ENCODE data around the gene CARD14.

CARD14 gene

GRCh38 chr17:80204626-80205468, 35.0 kb downstream of the CARD14 start:
- DNase-seq = no peak
- intact Hi-C loops (cut with DNase I) = no loop called here

DNA sequence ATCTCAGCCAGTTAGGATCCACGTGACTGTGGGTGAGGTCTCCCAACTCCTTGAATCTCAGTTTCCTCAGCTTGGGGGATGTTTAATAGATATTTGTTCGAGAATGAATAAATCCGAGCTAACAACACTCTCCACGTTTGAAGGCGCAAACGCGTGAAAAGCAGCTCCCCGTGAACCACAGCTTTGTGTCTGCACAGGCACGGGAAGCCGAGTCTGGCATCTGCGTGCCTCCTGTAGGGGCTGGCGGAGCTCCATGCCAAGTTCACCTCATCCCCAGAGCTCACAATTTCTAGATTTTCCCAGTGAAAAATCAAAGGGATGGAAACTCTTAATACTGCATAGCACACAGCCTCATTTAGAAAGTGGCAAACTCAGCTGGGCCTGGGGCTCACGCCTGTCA, 36.0 kb downstream of the CARD14 start:
- no peak for DNase-seq
- intact Hi-C loops (cut with DNase I) = no loop called here

GRCh38 chr17:80208050-80208449, 38.2 kb downstream of the CARD14 start:
- intact Hi-C loops (cut with DNase I) = no loop called here

DNA sequence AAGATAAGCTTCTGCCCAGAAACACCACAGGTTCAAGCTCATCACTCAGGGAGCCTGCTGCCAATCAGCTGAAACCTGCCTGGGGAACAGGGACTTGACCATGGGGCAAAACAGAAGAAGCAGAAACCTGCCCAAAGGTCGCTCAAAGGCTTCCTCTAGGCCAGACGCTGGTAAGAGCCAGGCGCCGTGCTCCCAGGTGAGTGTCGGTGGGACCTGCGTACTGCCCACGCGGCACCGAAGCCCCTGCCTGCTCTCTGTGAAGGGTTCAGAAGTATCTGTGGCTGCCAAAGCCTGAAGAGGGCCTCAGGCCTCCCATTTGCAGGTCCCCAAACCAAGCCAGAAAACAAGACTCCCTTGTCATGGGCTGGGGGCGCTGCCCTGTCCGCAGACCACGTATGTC, 39.9 kb downstream of the CARD14 start:
- DNase-seq = no peak
- intact Hi-C loops (cut with DNase I) = no loop called here

More at GRCh38 chr17:80208050-80208449, 38.2 kb downstream of the CARD14 start:
- DNase-seq = no peak

- DNase-seq = no peak
- intact Hi-C loops (cut with DNase I) = no loop called here
Observed at GRCh38 chr17:80210348-80211108, 40.7 kb downstream of the CARD14 start.

- intact Hi-C loops (cut with DNase I) = no loop called here
- no peak for DNase-seq
Observed at GRCh38 chr17:80212109-80212508, 42.3 kb downstream of the CARD14 start.

DNA sequence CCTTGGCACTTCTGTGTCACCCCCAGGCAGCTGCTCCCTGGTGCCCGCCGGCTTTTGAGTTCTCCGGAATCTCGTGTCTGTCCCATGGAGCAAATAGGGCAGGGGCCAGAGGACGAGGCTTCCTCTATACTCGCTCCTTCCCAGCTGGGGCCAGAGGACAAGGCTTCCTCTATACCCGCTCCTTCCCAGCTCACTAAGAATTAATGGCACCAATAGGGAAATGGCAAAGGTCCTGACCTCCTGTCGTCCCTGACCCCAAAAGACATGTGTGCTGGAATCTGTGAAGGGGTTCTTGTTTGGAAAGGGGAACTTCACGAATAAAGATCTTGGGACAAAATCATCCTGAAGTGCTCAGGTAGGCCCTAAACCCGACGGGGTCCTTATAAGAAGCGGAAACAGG, 42.7 kb downstream of the CARD14 start:
- intact Hi-C loops (cut with DNase I) = no loop called here
- no peak for DNase-seq

DNA sequence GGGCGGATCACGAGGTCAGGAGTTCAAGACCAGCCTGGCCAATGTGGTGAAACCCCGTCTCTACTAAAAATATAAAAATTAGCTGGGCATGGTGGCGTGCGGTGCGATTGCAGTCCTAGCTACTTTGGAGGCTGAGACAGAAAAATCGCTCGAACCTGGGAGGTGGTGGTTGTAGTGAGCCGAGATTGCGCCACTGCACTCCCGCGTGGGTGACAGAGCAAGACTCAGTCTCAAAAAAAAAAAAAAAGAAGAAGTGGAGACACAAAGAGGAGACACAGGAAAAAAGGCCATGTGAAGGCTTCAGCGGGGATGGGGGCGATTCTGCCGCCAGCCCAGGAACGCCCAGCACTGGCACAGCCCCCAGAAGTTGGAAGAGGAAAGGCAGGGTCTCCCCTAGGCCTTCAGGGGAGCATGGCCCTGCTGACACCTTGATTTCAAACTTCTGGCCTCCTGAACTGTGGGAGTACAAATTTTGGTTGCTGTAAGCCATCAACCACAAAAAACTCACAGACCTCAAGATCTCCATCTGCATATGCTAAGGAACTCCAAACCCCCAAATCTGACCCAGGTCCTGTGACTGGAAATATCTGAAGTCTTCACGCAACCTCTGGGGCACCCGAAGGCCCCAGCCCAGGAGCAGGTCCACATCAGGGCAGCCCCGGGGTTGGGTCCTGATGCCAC, 43.3 kb downstream of the CARD14 start:
- intact Hi-C loops (cut with DNase I) = no loop called here
- DNase-seq = no peak

- intact Hi-C loops (cut with DNase I) = no loop called here
- DNase-seq = no peak
Observed at GRCh38 chr17:80213643-80213975, 43.8 kb downstream of the CARD14 start.

GRCh38 chr17:80214012-80214877, 44.4 kb downstream of the CARD14 start:
- DNase-seq = no peak
- intact Hi-C loops (cut with DNase I) = no loop called here

DNA sequence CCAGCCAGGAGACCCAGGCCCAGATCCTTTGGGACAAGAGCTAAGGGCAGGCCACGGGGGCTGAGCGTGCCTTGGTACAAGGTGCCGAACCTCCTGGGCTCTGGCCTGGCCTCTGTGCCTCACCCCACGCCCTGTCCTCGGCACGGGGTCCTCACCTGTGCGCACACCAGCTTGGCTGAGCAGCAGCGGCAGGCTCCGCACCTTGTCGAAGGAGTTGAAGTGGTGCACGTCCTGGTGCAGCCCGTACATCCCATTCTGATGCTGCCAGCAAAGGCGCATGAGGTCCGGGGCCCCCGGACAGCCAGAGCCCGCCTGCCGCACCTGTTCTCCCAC, 45.0 kb downstream of the CARD14 start:
- no peak for DNase-seq
- intact Hi-C loops (cut with DNase I) = no loop called here

DNA sequence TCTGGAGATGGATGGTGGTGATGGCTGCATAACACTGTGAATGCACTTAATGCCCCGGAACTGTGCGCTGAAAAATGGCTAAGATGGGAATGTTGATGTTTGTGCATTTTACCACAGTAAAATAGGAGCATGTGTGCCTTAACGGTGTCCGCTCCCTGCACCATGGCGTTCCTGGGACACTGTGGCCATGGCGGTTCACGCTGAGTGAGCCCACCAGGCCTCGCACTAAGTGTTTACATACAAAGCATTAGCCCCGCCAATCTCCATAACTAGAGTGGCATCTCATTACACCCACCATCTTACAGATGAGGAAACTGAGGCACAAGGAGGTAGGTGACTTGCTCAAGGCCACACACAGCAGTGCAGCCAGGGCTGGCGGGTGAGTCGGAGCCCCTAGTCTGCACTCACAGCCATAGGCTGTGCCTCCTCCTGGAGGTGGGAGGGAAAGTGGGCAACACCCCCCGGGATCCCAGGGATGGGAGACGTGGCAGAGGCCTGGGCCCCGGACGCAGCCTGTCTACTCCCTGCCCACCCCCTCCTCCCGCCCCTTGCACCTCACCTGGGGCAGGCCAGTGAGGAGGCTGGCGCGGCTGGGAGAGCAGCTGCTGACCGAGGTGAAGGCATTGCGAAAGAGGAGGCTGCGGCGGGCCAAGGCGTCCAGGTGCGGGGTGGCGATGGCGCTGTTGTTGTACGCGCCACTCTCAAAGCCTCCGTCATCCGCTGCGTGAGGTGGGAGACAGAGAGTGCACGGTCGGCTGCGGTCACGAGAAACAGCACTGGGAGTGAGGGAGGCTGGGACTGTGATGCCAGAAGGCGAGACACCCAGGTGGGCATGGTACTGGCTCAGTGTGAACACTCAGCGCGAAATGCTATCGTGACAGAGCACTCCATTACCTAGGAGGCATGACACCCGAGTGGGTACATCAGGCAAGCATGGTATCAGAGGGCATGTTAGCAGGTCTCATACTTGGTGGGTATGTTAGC, 46.9 kb downstream of the CARD14 start:
- intact Hi-C loops (cut with DNase I) = no loop called here
- DNase-seq = no peak

- intact Hi-C loops (cut with DNase I) = no loop called here
- no peak for DNase-seq
Observed at GRCh38 chr17:80217703-80218362, 48.0 kb downstream of the CARD14 start.

- no peak for DNase-seq
- intact Hi-C loops (cut with DNase I) = no loop called here
Observed at GRCh38 chr17:80218391-80218790, 48.6 kb downstream of the CARD14 start.

GRCh38 chr17:80219013-80219762, 49.4 kb downstream of the CARD14 start:
- intact Hi-C loops (cut with DNase I) = no loop called here

GRCh38 chr17:80219763-80220053, 49.9 kb downstream of the CARD14 start:
- intact Hi-C loops (cut with DNase I) = loop anchor here (5.0 kb wide), 1 partner anchor 67 kb away; no protein-coding TSS in a partner anchor
- DNase-seq = no peak

More at GRCh38 chr17:80219013-80219762, 49.4 kb downstream of the CARD14 start:
- DNase-seq = peak in 2 of 10 donors; percentile 24 to 51

GRCh38 chr17:80220054-80220735, 50.4 kb downstream of the CARD14 start, which contains the start of the genes SGSH and SLC26A11:
Gene SGSH, minus strand, starts transcription at chr17:80220333. Its CDS starts 20 bp downstream, at chr17:80220313.
Gene SLC26A11, plus strand, starts transcription at chr17:80220427. Its CDS starts 1,134 bp downstream, at chr17:80221561.
- peak; percentile 54 to 95 (median 74) for DNase-seq
- intact Hi-C loops (cut with DNase I) = loop anchor here (5.0 kb wide), 1 partner anchor 68 kb away; no protein-coding TSS in a partner anchor
